ENCODE results near the gene TRAF5.
"Not testable (repeated sequence)": the region's sequence is repeated elsewhere in the genome, so short reads cannot be mapped to it uniquely, and the experiment has no call there.

The TRAF5 gene

GRCh38 chr1:211326528-211327345 lies at the start of gene TRAF5:
Gene TRAF5, plus strand, starts transcription at chr1:211326833. Its CDS starts 26,407 bp downstream, at chr1:211353240.
- DNase-seq, result peak; percentile 53

- DNase-seq, result no peak
Measured at GRCh38 chr1:211279340-211279739, 47.3 kb upstream of the TRAF5 start.

GRCh38 chr1:211280910-211281309 lies 45.7 kb upstream of the TRAF5 start:
- DNase-seq, result no peak

GRCh38 chr1:211281320-211282022 lies 45.2 kb upstream of the TRAF5 start:
- no peak for DNase-seq

- DNase-seq, result no peak
Measured at GRCh38 chr1:211282023-211282373, 44.6 kb upstream of the TRAF5 start.

- DNase-seq, result no peak
Measured at GRCh38 chr1:211285196-211285595, 41.4 kb upstream of the TRAF5 start.

- DNase-seq, result no peak
Measured at GRCh38 chr1:211287218-211287617, 39.4 kb upstream of the TRAF5 start.

GRCh38 chr1:211292411-211292810 lies 34.2 kb upstream of the TRAF5 start:
- DNase-seq, result no peak

GRCh38 chr1:211296396-211296795 lies 30.2 kb upstream of the TRAF5 start:
- no peak for DNase-seq

- DNase-seq, result no peak
Measured at GRCh38 chr1:211305044-211305443, 21.6 kb upstream of the TRAF5 start.

- no peak for DNase-seq
Measured at GRCh38 chr1:211309617-211310016, 17.0 kb upstream of the TRAF5 start.

- DNase-seq, result no peak
Measured at GRCh38 chr1:211313392-211313791, 13.2 kb upstream of the TRAF5 start.

- DNase-seq, result no peak
Measured at GRCh38 chr1:211318576-211319280, 7.9 kb upstream of the TRAF5 start.

- DNase-seq, result no peak
Measured at GRCh38 chr1:211319892-211320291, 6.7 kb upstream of the TRAF5 start.

GRCh38 chr1:211320980-211321379 lies 5.7 kb upstream of the TRAF5 start:
- DNase-seq, result no peak

- not testable (repeated sequence) for DNase-seq
Measured at GRCh38 chr1:211321646-211322045, 5.0 kb upstream of the TRAF5 start.

- DNase-seq, result no peak
Measured at GRCh38 chr1:211323156-211324063, 3.2 kb upstream of the TRAF5 start.

- peak; percentile 36 for DNase-seq
Measured at GRCh38 chr1:211324992-211325775, 1.4 kb upstream of the TRAF5 start.

- DNase-seq, result no peak
Measured at GRCh38 chr1:211326140-211326527, 499 bp upstream of the TRAF5 start.

GRCh38 chr1:211327346-211327921 lies 801 bp downstream of the TRAF5 start:
- DNase-seq, result no peak

GRCh38 chr1:211328084-211328694 lies 1.6 kb downstream of the TRAF5 start:
- no peak for DNase-seq

Measured in NCI-H510A (cell line).